ENCODE measurements around the gene GAGE10. TPM values are rescaled to one million over a fixed set of nuclear protein-coding genes. Genes with fewer than 3 reads are reported as not detected.
"Not testable (repeated sequence)": the region's sequence is repeated elsewhere in the genome, so short reads cannot be mapped to it uniquely, and the experiment has no call there.

The GAGE10 gene
- total RNA-seq, 1 experiment from 2014 or later = not detected

GRCh38 chrX:49300703-49301102 is 2.7 kb upstream of the GAGE10 start:
- H3K9me3 Mint-ChIP-seq = no peaks in the 10 kb centered on the region
- ChIA-PET POLR2A (no interaction called here), CTCF (no interaction called here)
- peaks cover 7% of the 10 kb centered on the region; the same call in 1 of the 2 replicates for H3K4me1 Mint-ChIP-seq
- TF ChIP-seq MAX (CRISPR knock-in tag; IDR thresholded peaks at IDR 0.05) (no peak), JUN (CRISPR knock-in tag; IDR thresholded peaks at IDR 0.05) (no peak), ELF4 (CRISPR knock-in tag; IDR thresholded peaks at IDR 0.05; ENCODE audit: low read depth) (no peak), SP1 (CRISPR knock-in tag; conservative IDR thresholded peaks at IDR 0.05) (no peak), TEAD4 (CRISPR knock-in tag; IDR thresholded peaks at IDR 0.05) (no peak), ZNF121 (CRISPR knock-in tag; IDR thresholded peaks at IDR 0.05) (no peak)
- DNase-seq (ENCODE audit: low spot score) (no peak), ATAC-seq (no peak)
- H3K27ac Mint-ChIP-seq = no peak overlapping the region
- H3K4me3 Mint-ChIP-seq = no peak overlapping the region
- H3K27me3 Mint-ChIP-seq (ENCODE audit: low read depth) = no peaks in the 10 kb centered on the region; the same call in 1 of the 2 replicates
- H3K36me3 Mint-ChIP-seq = no peaks in the 10 kb centered on the region

GRCh38 chrX:49307775-49308174 is 4.3 kb downstream of the GAGE10 start:
- POLR2A ChIA-PET; CTCF ChIA-PET; H3K36me3 Mint-ChIP-seq; H3K27me3 Mint-ChIP-seq (ENCODE audit: low read depth); DNase-seq (ENCODE audit: low spot score); H3K27ac Mint-ChIP-seq; H3K9me3 Mint-ChIP-seq; ATAC-seq; H3K4me3 Mint-ChIP-seq: not testable (repeated sequence)
- H3K4me1 Mint-ChIP-seq = peaks cover 45% of the 10 kb centered on the region

GRCh38 chrX:49308604-49309269 is 5.3 kb downstream of the GAGE10 start:
- ChIA-PET POLR2A (interaction anchor here (1.3 to 1.9 kb wide), 2 partner anchors 9 to 40 kb away, joined by 3 to 5 read pairs; no protein-coding TSS in a partner anchor), CTCF (interaction anchor here (1.3 kb wide), 1 partner anchor 17 kb away, joined by 10 read pairs; no protein-coding TSS in a partner anchor)
- Mint-ChIP-seq H3K9me3 (no peaks in the 10 kb centered on the region), H3K27ac (peak overlapping the region; percentile 78), H3K27me3 (ENCODE audit: low read depth) (no peaks in the 10 kb centered on the region), H3K36me3 (no peaks in the 10 kb centered on the region), H3K4me1 (peaks cover 45% of the 10 kb centered on the region), H3K4me3 (peak overlapping the region; percentile 65)
- DNase-seq (ENCODE audit: low spot score) (no peak), ATAC-seq (no peak; the same call in 1 of the 2 replicates)
- TF ChIP-seq NR1H2 (CRISPR knock-in tag; IDR thresholded peaks at IDR 0.05) = no peak
- TF ChIP-seq CBFB (CRISPR knock-in tag; IDR thresholded peaks at IDR 0.05; ENCODE audit: low read depth) = no peak
- no peak for TF ChIP-seq ZNF232 (CRISPR knock-in tag; IDR thresholded peaks at IDR 0.05)
- no peak for TF ChIP-seq NFYB (CRISPR knock-in tag; conservative IDR thresholded peaks at IDR 0.05; ENCODE audit: low read depth)
- no peak for TF ChIP-seq ZNF532 (CRISPR knock-in tag; IDR thresholded peaks at IDR 0.05; ENCODE audit: borderline replicate concordance)
- no peak for TF ChIP-seq HMGA2 (CRISPR knock-in tag; IDR thresholded peaks at IDR 0.05)
- no peak for TF ChIP-seq ATF2 (CRISPR knock-in tag; IDR thresholded peaks at IDR 0.05; ENCODE audit: borderline replicate concordance, low read depth)
